ENCODE measurements around the gene SLC7A6. TPM values are rescaled to one million over a fixed set of nuclear protein-coding genes. Genes with fewer than 3 reads are reported as not detected.

Gene SLC7A6
- total and polyA plus RNA-seq, 2 of the 13 experiments (the other 11 are each of a cell fraction or from before 2014, with no cell fraction given) = 35.8 to 70.8 TPM

DNA sequence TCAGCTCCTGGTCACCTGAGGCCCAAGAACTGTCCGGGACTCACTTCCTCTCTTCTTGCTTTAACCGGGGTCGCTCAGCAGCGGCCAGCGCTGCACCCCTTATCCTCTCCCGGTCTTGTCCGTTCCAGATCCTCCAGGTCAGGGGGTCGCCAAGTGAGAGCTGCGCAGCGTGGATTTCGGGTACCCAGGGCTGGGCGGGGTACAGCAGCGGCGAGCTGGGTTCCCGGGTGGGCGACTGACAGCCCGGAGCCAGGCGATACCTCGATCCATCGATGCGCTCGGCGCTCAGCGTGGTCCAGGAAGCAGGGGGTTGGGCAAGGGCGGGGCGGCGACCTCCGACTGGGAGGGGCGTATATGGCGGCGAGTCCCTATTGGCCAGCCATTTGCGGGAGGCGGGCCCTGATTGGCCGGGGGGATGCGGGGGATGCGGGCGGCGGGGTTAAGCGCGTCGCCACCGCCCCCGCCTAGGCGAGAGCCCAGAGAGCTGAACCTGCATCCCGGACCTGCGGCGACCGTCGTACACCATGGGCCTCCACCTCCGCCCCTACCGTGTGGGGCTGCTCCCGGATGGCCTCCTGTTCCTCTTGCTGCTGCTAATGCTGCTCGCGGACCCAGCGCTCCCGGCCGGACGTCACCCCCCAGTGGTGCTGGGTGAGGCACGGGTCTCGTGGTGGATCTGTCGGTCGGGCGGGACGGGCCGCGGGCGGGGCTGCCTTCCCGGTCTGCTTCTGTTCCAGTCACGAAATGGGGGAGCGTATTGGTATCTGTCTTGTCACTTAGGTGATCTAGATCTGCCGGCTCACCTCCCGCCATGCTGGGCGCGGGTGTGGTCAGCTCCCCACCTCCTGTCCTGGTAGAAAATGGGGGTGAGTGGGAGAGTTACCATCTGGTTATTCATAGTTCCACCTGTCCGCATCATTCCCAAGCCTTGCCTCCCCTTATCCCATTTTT lies 19.1 kb upstream of the SLC7A6 start, which contains the start of gene PLA2G15 (continued):
- TF ChIP-seq, protein P1, sequence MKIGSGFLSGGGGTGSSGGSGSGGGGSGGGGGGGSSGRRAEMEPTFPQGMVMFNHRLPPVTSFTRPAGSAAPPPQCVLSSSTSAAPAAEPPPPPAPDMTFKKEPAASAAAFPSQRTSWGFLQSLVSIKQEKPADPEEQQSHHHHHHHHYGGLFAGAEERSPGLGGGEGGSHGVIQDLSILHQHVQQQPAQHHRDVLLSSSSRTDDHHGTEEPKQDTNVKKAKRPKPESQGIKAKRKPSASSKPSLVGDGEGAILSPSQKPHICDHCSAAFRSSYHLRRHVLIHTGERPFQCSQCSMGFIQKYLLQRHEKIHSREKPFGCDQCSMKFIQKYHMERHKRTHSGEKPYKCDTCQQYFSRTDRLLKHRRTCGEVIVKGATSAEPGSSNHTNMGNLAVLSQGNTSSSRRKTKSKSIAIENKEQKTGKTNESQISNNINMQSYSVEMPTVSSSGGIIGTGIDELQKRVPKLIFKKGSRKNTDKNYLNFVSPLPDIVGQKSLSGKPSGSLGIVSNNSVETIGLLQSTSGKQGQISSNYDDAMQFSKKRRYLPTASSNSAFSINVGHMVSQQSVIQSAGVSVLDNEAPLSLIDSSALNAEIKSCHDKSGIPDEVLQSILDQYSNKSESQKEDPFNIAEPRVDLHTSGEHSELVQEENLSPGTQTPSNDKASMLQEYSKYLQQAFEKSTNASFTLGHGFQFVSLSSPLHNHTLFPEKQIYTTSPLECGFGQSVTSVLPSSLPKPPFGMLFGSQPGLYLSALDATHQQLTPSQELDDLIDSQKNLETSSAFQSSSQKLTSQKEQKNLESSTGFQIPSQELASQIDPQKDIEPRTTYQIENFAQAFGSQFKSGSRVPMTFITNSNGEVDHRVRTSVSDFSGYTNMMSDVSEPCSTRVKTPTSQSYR (CRISPR knock-in tag; IDR thresholded peaks at IDR 0.05; ENCODE audit: borderline replicate concordance) = peak; percentile 84
- TF ChIP-seq ZNF75D (CRISPR knock-in tag; IDR thresholded peaks at IDR 0.05; ENCODE audit: borderline replicate concordance) (no peak), KAT8 (CRISPR knock-in tag; IDR thresholded peaks at IDR 0.05) (peak; percentile 70), NCOA1 (CRISPR knock-in tag; IDR thresholded peaks at IDR 0.05) (no peak), ZNF3 (CRISPR knock-in tag; IDR thresholded peaks at IDR 0.05) (no peak), ZNF879 (CRISPR knock-in tag; IDR thresholded peaks at IDR 0.05) (no peak), U2AF2 (IDR thresholded peaks at IDR 0.05; ENCODE audit: low read depth, low read length) (no peak), ARNT2 (CRISPR knock-in tag; IDR thresholded peaks at IDR 0.05; ENCODE audit: low read depth) (peak; percentile 56; the same call in 1 of the 2 replicates), RARG (CRISPR knock-in tag; IDR thresholded peaks at IDR 0.05; ENCODE audit: low read depth) (no peak), CCDC6 (CRISPR knock-in tag; IDR thresholded peaks at IDR 0.05) (peak; percentile 41; the same call in 1 of the 2 replicates), SCMH1 (CRISPR knock-in tag; IDR thresholded peaks at IDR 0.05; ENCODE audit: borderline replicate concordance) (no peak), ZNF782 (CRISPR knock-in tag; IDR thresholded peaks at IDR 0.05; ENCODE audit: borderline replicate concordance) (peak; percentile 54), SNAI1 (CRISPR knock-in tag; IDR thresholded peaks at IDR 0.05; ENCODE audit: borderline replicate concordance) (peak; percentile 95), ZNF7 (CRISPR knock-in tag; IDR thresholded peaks at IDR 0.05) (no peak)
- TF ChIP-seq, protein P2, sequence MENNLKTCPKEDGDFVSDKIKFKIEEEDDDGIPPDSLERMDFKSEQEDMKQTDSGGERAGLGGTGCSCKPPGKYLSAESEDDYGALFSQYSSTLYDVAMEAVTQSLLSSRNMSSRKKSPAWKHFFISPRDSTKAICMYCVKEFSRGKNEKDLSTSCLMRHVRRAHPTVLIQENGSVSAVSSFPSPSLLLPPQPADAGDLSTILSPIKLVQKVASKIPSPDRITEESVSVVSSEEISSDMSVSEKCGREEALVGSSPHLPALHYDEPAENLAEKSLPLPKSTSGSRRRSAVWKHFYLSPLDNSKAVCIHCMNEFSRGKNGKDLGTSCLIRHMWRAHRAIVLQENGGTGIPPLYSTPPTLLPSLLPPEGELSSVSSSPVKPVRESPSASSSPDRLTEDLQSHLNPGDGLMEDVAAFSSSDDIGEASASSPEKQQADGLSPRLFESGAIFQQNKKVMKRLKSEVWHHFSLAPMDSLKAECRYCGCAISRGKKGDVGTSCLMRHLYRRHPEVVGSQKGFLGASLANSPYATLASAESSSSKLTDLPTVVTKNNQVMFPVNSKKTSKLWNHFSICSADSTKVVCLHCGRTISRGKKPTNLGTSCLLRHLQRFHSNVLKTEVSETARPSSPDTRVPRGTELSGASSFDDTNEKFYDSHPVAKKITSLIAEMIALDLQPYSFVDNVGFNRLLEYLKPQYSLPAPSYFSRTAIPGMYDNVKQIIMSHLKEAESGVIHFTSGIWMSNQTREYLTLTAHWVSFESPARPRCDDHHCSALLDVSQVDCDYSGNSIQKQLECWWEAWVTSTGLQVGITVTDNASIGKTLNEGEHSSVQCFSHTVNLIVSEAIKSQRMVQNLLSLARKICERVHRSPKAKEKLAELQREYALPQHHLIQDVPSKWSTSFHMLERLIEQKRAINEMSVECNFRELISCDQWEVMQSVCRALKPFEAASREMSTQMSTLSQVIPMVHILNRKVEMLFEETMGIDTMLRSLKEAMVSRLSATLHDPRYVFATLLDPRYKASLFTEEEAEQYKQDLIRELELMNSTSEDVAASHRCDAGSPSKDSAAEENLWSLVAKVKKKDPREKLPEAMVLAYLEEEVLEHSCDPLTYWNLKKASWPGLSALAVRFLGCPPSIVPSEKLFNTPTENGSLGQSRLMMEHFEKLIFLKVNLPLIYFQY (CRISPR knock-in tag; IDR thresholded peaks at IDR 0.05; ENCODE audit: borderline replicate concordance) = no peak
- TF ChIP-seq, protein P3, sequence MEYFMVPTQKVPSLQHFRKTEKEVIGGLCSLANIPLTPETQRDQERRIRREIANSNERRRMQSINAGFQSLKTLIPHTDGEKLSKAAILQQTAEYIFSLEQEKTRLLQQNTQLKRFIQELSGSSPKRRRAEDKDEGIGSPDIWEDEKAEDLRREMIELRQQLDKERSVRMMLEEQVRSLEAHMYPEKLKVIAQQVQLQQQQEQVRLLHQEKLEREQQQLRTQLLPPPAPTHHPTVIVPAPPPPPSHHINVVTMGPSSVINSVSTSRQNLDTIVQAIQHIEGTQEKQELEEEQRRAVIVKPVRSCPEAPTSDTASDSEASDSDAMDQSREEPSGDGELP (IDR thresholded peaks at IDR 0.05; ENCODE audit: borderline replicate concordance, low read depth) = peak; percentile 50; the same call in 1 of the 2 replicates
- TF ChIP-seq, protein P4, sequence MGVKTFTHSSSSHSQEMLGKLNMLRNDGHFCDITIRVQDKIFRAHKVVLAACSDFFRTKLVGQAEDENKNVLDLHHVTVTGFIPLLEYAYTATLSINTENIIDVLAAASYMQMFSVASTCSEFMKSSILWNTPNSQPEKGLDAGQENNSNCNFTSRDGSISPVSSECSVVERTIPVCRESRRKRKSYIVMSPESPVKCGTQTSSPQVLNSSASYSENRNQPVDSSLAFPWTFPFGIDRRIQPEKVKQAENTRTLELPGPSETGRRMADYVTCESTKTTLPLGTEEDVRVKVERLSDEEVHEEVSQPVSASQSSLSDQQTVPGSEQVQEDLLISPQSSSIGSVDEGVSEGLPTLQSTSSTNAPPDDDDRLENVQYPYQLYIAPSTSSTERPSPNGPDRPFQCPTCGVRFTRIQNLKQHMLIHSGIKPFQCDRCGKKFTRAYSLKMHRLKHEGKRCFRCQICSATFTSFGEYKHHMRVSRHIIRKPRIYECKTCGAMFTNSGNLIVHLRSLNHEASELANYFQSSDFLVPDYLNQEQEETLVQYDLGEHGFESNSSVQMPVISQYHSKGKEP (CRISPR knock-in tag; IDR thresholded peaks at IDR 0.05) = 0 out of 2 replicates have a peak, but pooled peaks have one; percentile 27
- TF ChIP-seq, protein P5, sequence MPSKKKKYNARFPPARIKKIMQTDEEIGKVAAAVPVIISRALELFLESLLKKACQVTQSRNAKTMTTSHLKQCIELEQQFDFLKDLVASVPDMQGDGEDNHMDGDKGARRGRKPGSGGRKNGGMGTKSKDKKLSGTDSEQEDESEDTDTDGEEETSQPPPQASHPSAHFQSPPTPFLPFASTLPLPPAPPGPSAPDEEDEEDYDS (CRISPR knock-in tag; IDR thresholded peaks at IDR 0.05) = peak; percentile 75; the same call in 1 of the 2 replicates
